K562 treated with DMSO at 1 percent for 4 hours (cell line): ENCODE data around the gene SLC51A. TPM values are rescaled to one million over a fixed set of nuclear protein-coding genes. Genes with fewer than 3 reads are reported as not detected.

Experiments
- total RNA-seq: library from RNA; unstranded; fragments of 300-600 nt; gene quantifications from 2 replicates; pipeline ENCODE4 v1.2.3, GENCODE V29; 2022; ENCODE audit not compliant: insufficient read depth

SLC51A gene
- 1.5 TPM in 1 of 2 replicates, not detected in the other for total RNA-seq

GRCh38 chr3:196216089-196216564 is at the start of gene SLC51A:
Gene SLC51A (plus strand): TSS chr3:196216534. CDS start chr3:196216713, 179 bp downstream.

DNA sequence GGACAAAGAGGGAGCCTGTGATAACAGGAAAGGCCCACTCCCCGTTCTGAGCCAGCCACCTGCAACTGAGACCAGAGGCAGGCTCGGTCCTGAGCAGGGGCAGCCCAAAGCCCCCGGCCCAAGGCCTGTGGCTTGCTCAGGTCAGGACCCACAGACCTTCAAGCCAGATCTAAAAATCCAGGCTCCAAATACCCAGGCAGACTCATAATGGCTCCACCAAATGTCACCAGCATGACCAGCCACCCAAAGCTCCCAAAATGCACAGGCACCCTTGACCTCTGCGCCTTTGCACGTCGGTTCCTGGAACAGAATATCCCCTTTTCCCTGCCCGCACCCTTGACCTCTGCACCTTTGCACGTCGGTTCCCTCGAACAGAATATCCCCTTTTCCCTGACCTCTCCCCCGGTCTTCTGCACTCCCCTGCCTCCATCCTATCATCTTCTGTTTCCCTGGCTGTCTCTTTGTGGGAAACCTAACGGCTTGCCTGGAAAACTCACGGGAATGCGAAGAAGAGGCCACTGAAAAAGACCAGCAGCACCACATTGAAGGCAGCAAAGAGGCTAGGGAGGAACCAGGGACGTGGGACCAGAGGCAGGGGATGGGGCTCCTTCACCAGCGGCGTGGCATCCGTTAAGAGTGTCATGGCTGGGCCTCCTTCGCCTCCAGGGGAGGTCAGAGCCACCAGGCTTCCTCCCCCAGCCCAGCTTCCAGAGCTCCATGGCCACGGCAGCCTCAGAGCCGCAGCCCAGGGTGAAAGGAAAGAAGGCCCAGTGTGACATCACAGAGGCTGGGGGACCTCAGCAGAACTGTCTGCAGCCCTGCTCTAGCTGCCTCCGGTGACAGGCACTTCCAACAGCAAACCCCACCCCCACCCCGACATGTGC is 5.4 kb upstream of the SLC51A start, which contains the start of gene ZDHHC19:
Gene ZDHHC19 (minus strand): TSS at position 728 of the 884 bp plus-strand sequence. CDS start 85 bp downstream, at position 643.

Other genes starting within 250 kb of the SLC51A start
- 81.4 and 148 TPM in 2 replicates for gene TFRC, start 134.4 kb upstream of the SLC51A start, total RNA-seq
- 4.0 and 8.2 TPM in 2 replicates for gene ZDHHC19, start 5.1 kb upstream of the SLC51A start, total RNA-seq
- gene PCYT1A, start 71.2 kb downstream of the SLC51A start, total RNA-seq: 32.3 and 38.4 TPM in 2 replicates
- 6.1 and 17.6 TPM in 2 replicates for gene DYNLT2B, start 101.7 kb downstream of the SLC51A start, total RNA-seq
- gene TM4SF19, start 121.9 kb downstream of the SLC51A start, total RNA-seq: 9.5 and 12.8 TPM in 2 replicates
- gene UBXN7, start 215.9 kb downstream of the SLC51A start, total RNA-seq: 9.9 and 13.4 TPM in 2 replicates